K562 (cell line): ENCODE measurements around the gene CD99L2. TPM values are rescaled to one million over a fixed set of nuclear protein-coding genes. Genes with fewer than 3 reads are reported as not detected.

Experiments used
- ATAC-seq: fragments of 200-7000 bp; cut with Tn5 transposase; 3 replicates; pipeline ENCODE4 v1.9.1; 2020; ENCODE audit warnings: moderate library complexity
- BruUV-seq: library from RNA; stranded (reverse); fragments of 400-500 nt; replicated peaks from 2 replicates; lab custom pipeline; 2021; lab: Mats Ljungman, UMichigan
- CTCF ChIA-PET: fragments of 300-600 bp; formaldehyde crosslinking; extraction: SDS; loops from one replicate; lab custom pipeline; 2021; ENCODE audit warnings: low intra/inter-chr PET ratio; lab: Yijun Ruan, JAX
- POLR2A ChIA-PET: fragments of 300-600, 350-650 bp; sonication (Branson Sonifier 250); formaldehyde crosslinking; extraction: SDS; loops from one replicate; lab custom pipeline; 2021; ENCODE audit warnings: antibody characterized with exemption, inconsistent platforms; lab: Yijun Ruan, JAX
- DNase-seq, 4 experiments: peaks; one replicate each; pipeline versions ENCODE4 v3.0.0 to v3.0.0-alpha.2; 2011 to 2018; ENCODE audit warnings: low spot score in 3 of 4, mixed read lengths in 3 of 4; ENCODE audit errors: extremely low read depth in 1 of 4
- FAIRE-seq: peaks from 2 replicates; lab custom pipeline; 2011; peaks lifted over from hg19 to GRCh38; lab: Jason Lieb, UNC
- H2AFZ ChIP-seq: 2 replicates; pipeline ENCODE4 v1.6.0; 2011; ENCODE audit warnings: low read depth, low read length, control low read depth, inconsistent platforms
- H3K27ac ChIP-seq: fragments of 200-600 bp; 3 replicates; pipeline ENCODE4 v1.8.0; 2011; ENCODE audit warnings: low read depth, mild to moderate bottlenecking, control low read depth, inconsistent platforms, low read length, moderate library complexity, mixed read lengths; ENCODE audit errors: extremely low read depth
- H3K27me3 ChIP-seq, 2 experiments: fragments of 300-600 bp in 1 of 2; 2 replicates in 1 of 2; 3 replicates in 1 of 2; pipeline versions ENCODE4 v1.6.0 to v1.8.0; 2011; ENCODE audit warnings: inconsistent platforms in 2 of 2, low read length in 2 of 2, mild to moderate bottlenecking in 1 of 2, mixed read lengths in 1 of 2, moderate library complexity in 1 of 2; ENCODE audit not compliant: control insufficient read depth in 2 of 2, insufficient read depth in 2 of 2
- H3K36me3 ChIP-seq: fragments of 300-600 bp; 3 replicates; pipeline ENCODE4 v1.8.0; 2011; ENCODE audit warnings: mild to moderate bottlenecking, low read length, inconsistent platforms; ENCODE audit not compliant: control insufficient read depth, insufficient read depth
- H3K4me1 ChIP-seq, 2 experiments: fragments of 200-600 bp in 1 of 2; replicated peaks in 1 of 2; 2 replicates in 1 of 2; 3 replicates in 1 of 2; pipeline versions ENCODE4 v1.5.1 to v1.8.0; 2011; ENCODE audit warnings: inconsistent platforms in 2 of 2, low read length in 2 of 2, mild to moderate bottlenecking in 1 of 2, mixed read lengths in 1 of 2, moderate library complexity in 1 of 2; ENCODE audit not compliant: control insufficient read depth in 2 of 2, insufficient read depth in 2 of 2
- H3K4me2 ChIP-seq: 2 replicates; pipeline ENCODE4 v1.6.1; 2011; ENCODE audit warnings: low read length, control low read depth, inconsistent platforms, mixed read lengths; ENCODE audit not compliant: insufficient read depth
- H3K4me3 ChIP-seq: fragments of 200-600 bp; sonication (generic), shearing (Covaris generic); 2 replicates; pipeline ENCODE4 v1.5.1; 2016; ENCODE audit warnings: control low read depth, inconsistent platforms
- H3K79me2 ChIP-seq: fragments of 200-600 bp; 3 replicates; pipeline ENCODE4 v1.8.0; 2011; ENCODE audit warnings: low read length, inconsistent platforms; ENCODE audit not compliant: control insufficient read depth, insufficient read depth
- H3K9ac ChIP-seq, 2 experiments: 2 replicates each; pipeline versions ENCODE4 v1.6.0 to v1.6.1; 2011; ENCODE audit warnings: low read depth in 2 of 2, low read length in 2 of 2, control low read depth in 1 of 2, inconsistent platforms in 1 of 2, mild to moderate bottlenecking in 1 of 2, mixed read lengths in 1 of 2; ENCODE audit not compliant: insufficient read depth in 1 of 2
- H3K9me1 ChIP-seq: one replicate; pipeline ENCODE4 v1.6.0; 2011; ENCODE audit warnings: inconsistent platforms, mild to moderate bottlenecking, low read length, moderate library complexity; ENCODE audit not compliant: control insufficient read depth, insufficient read depth
- H3K9me3 ChIP-seq: replicated peaks from 2 replicates; pipeline ENCODE4 v1.5.1; 2011; ENCODE audit warnings: low read depth, low read length, inconsistent platforms; ENCODE audit not compliant: control insufficient read depth, insufficient read depth
- H4K20me1 ChIP-seq: replicated peaks from 2 replicates; pipeline ENCODE4 v1.6.1; 2011; ENCODE audit warnings: low read length, inconsistent platforms, mixed read lengths; ENCODE audit not compliant: control insufficient read depth, insufficient read depth
- ARHGAP35 ChIP-seq: fragments of 450-650 bp; IDR thresholded peaks from 2 replicates; pipeline ENCODE4 v1.6.1; 2018; ENCODE audit not compliant: partially characterized antibody
- ATF7 ChIP-seq: fragments of 450-650 bp; IDR thresholded peaks from 2 replicates; pipeline ENCODE4 v1.7.1; 2014; ENCODE audit warnings: mild to moderate bottlenecking, moderate library complexity
- C11orf30 ChIP-seq: fragments of 450-650 bp; IDR thresholded peaks from 2 replicates; pipeline ENCODE4 v1.6.1; 2016; ENCODE audit warnings: low read depth, mild to moderate bottlenecking
- CUX1 ChIP-seq: fragments of 200-800 bp; sonication (Bioruptor generic); IDR thresholded peaks from 2 replicates; pipeline ENCODE4 v1.6.1; 2016; ENCODE audit warnings: missing genetic modification characterization, missing compliant biosample characterization
- FOXK2 ChIP-seq, 2 experiments: fragments of 450-650 bp; IDR thresholded peaks in 1 of 2; conservative IDR thresholded peaks in 1 of 2; 2 replicates each; pipeline ENCODE4 v1.6.1; 2016; ENCODE audit warnings: low read depth in 2 of 2, mild to moderate bottlenecking in 1 of 2
- ILF3 ChIP-seq: fragments of 450-650 bp; IDR thresholded peaks from 2 replicates; pipeline ENCODE4 v1.6.1; 2018; ENCODE audit warnings: antibody characterized with exemption, mild to moderate bottlenecking, moderate library complexity, borderline replicate concordance
- JUN ChIP-seq, 2 experiments: sonication (generic) in 1 of 2; formaldehyde crosslinking in 1 of 2; IDR thresholded peaks; 2 replicates each; pipeline versions ENCODE4 v1.6.1 to v1.8.0; 2012 to 2022; ENCODE audit warnings: borderline replicate concordance in 2 of 2, mild to moderate bottlenecking in 2 of 2, improper control_type of control experiment in 1 of 2, low read depth in 1 of 2, low read length in 1 of 2, missing genetic modification reagents in 1 of 2
- POLR2G ChIP-seq: fragments of 200-400 bp; formaldehyde crosslinking; IDR thresholded peaks from 2 replicates; pipeline ENCODE4 v1.6.1; 2017; ENCODE audit warnings: low read depth, mild to moderate bottlenecking, antibody characterized with exemption, low read length, moderate library complexity
- PRPF4 ChIP-seq: fragments of 200-400 bp; formaldehyde crosslinking; IDR thresholded peaks from one replicate; pipeline ENCODE4 v1.6.1; 2017; ENCODE audit warnings: low read length, low read depth, mild to moderate bottlenecking; ENCODE audit not compliant: insufficient read depth, poor library complexity, severe bottlenecking
- RCOR1 ChIP-seq, 2 experiments: IDR thresholded peaks; 2 replicates each; pipeline ENCODE4 v1.6.1; 2012; ENCODE audit warnings: low read depth in 2 of 2, low read length in 2 of 2, borderline replicate concordance in 1 of 2, improper control_type of control experiment in 1 of 2
- SRF ChIP-seq, 2 experiments: fragments of 250-450, 450-650 bp in 1 of 2; sonication (Bioruptor Pico) in 1 of 2; sonication (generic) in 1 of 2; formaldehyde crosslinking; IDR thresholded peaks; 2 replicates each; pipeline versions ENCODE4 v1.5.0 to v1.5.1; 2020 to 2022; ENCODE audit warnings: mild to moderate bottlenecking in 1 of 2, missing genetic modification reagents in 1 of 2
- TRIM28 ChIP-seq: fragments of 450-650 bp; IDR thresholded peaks from 2 replicates; pipeline ENCODE4 v1.6.1; 2017
- ZKSCAN8 ChIP-seq: fragments of 200-800 bp; sonication (Bioruptor generic); IDR thresholded peaks from 2 replicates; pipeline ENCODE4 v1.6.1; 2016; ENCODE audit warnings: missing genetic modification characterization, missing compliant biosample characterization
- ZNF696 ChIP-seq: fragments of 250-450 bp; sonication (Bioruptor Pico); conservative IDR thresholded peaks from 2 replicates; pipeline ENCODE4 v1.4.0; 2020; ENCODE audit warnings: mild to moderate bottlenecking, moderate library complexity
- in situ Hi-C: fragments of 300-500 bp; cut with MboI; formaldehyde crosslinking; loops from 4 replicates; pipeline ENCODE4 v1.15.0; 2018; ENCODE audit warnings: inconsistent platforms, mixed read lengths
- intact Hi-C: fragments of 100-400 bp; cut with micrococcal nuclease; formaldehyde crosslinking; loops from 2 replicates; pipeline ENCODE4 v1.14.2; 2022
- polyA plus RNA-seq, 8 experiments: library from polyadenylated mRNA; depleted of rRNA in 4 of 8; stranded (reverse) in 5 of 8; unstranded in 3 of 8; fragments of >200 nt; fragmentation: Nextera tagmentation in 2 of 8; fragmentation: Illumina TruSeq in 1 of 8; extraction: Ambion mirVana in 2 of 8; extraction: Trizol in 1 of 8; gene quantifications; 2 replicates each; pipeline versions ENCODE4 v1.2.1 to v1.2.3, GENCODE V29; 2011 to 2014; ENCODE audit warnings: inconsistent platforms in 1 of 8, missing spikeins in 1 of 8
- total RNA-seq, 7 experiments: library from RNA; depleted of rRNA in 6 of 7; stranded (reverse); fragments of >200 nt in 6 of 7; fragmentation: Illumina TruSeq in 2 of 7; extraction: Trizol in 2 of 7; gene quantifications; 2 replicates each; pipeline versions ENCODE4 v1.2.1 to v1.2.3, GENCODE V29; 2011 to 2021; ENCODE audit warnings: low replicate concordance in 1 of 7
- TF ChIP-seq, protein P1 (sequence below), 2 experiments: fragments of 450-650 bp; IDR thresholded peaks; 2 replicates each; pipeline ENCODE4 v1.6.1; 2016

The CD99L2 gene
- total and polyA plus RNA-seq, 9 of the 15 experiments (the other 6 are each of a cell fraction or from before 2014, with no cell fraction given), result 0.76 to 19.0 (median 11.9) TPM

DNA sequence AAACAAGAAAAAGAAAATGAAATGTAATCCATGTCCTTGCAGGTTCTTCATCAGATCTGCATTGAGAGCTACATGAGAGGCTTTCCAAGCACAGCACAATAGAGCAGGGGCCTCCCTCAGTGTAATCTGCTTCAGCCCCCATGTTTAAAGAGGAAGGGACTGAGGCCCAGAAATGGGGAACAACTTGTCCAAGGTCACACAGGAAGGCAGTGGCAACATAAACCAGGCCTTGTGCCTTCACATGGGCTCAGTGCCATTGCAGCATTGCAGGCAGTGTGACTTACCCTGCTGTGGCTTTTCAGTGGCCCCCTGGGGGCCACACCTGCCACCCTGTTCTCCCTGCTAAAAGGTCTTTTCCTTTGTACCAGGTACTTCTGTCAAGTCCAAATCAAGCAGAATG is 20.9 kb upstream of the CD99L2 start:
- no peak overlapping the region for H3K4me2 ChIP-seq
- no peak overlapping the region for H3K27ac ChIP-seq
- H3K79me2 ChIP-seq, result no peaks in the 10 kb centered on the region
- no peaks in the 10 kb centered on the region for H3K36me3 ChIP-seq
- in situ Hi-C loops, result no loop called here
- BruUV-seq, result no TSS peak
- H3K4me1 ChIP-seq, result no peaks in the 10 kb centered on the region; a peak in 3 of 5 replicates
- H3K9me1 ChIP-seq, result no peaks in the 10 kb centered on the region
- H2AFZ ChIP-seq, result no peak overlapping the region; the same call in 1 of the 2 replicates
- ChIA-PET POLR2A (no interaction called here), CTCF (no interaction called here)
- no peaks in the 10 kb centered on the region for H3K9me3 ChIP-seq
- no peak overlapping the region for H3K4me3 ChIP-seq
- ATAC-seq, result no peak; the same call in 2 of the 3 replicates
- DNase-seq, result no peak
- intact Hi-C loops, result no loop called here
- H3K27me3 ChIP-seq, result no peaks in the 10 kb centered on the region; a peak in 1 of 5 replicates
- H3K9ac ChIP-seq, result peak overlapping the region in 1 of 2 experiments; percentile 64; a peak in 1 of 4 replicates
- FAIRE-seq, result no peak
- no peaks in the 10 kb centered on the region for H4K20me1 ChIP-seq
- TF ChIP-seq TRIM28, result no peak
- no peak for TF ChIP-seq CUX1
- TF ChIP-seq ZKSCAN8 (CRISPR knock-in tag), result no peak
- no peak for TF ChIP-seq ZNF696 (CRISPR knock-in tag)
- TF ChIP-seq SRF (CRISPR knock-in tag; IDR thresholded peaks at IDR 0.05), result no peak
- TF ChIP-seq C11orf30, result no peak
- TF ChIP-seq RCOR1 (IDR thresholded peaks at IDR 0.05; ENCODE audit: borderline replicate concordance in 1 of 2, low read depth in 2 of 2, low read length in 2 of 2), result no peak
- no peak for TF ChIP-seq ARHGAP35
- no peak for TF ChIP-seq ATF7
- TF ChIP-seq, protein P1, sequence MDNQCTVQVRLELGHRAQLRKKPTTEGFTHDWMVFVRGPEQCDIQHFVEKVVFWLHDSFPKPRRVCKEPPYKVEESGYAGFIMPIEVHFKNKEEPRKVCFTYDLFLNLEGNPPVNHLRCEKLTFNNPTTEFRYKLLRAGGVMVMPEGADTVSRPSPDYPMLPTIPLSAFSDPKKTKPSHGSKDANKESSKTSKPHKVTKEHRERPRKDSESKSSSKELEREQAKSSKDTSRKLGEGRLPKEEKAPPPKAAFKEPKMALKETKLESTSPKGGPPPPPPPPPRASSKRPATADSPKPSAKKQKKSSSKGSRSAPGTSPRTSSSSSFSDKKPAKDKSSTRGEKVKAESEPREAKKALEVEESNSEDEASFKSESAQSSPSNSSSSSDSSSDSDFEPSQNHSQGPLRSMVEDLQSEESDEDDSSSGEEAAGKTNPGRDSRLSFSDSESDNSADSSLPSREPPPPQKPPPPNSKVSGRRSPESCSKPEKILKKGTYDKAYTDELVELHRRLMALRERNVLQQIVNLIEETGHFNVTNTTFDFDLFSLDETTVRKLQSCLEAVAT (IDR thresholded peaks at IDR 0.05), result no peak
- no peak for TF ChIP-seq JUN (IDR thresholded peaks at IDR 0.05; ENCODE audit: borderline replicate concordance, low read depth, low read length)
- no peak for TF ChIP-seq JUN (CRISPR knock-in tag; IDR thresholded peaks at IDR 0.05; ENCODE audit: borderline replicate concordance)
- no peak for TF ChIP-seq POLR2G
- TF ChIP-seq PRPF4, result no peak
- no peak for TF ChIP-seq FOXK2 (conservative IDR thresholded peaks at IDR 0.05 in 1 of 2, IDR thresholded peaks at IDR 0.05 in 1 of 2; ENCODE audit: low read depth in 2 of 2)
- no peak for TF ChIP-seq ILF3
